IMR-90 (cell line): ENCODE results near the gene PCBD1. TPM values are rescaled to one million over a fixed set of nuclear protein-coding genes. Genes with fewer than 3 reads are reported as not detected.
A peak's percentile ranks its signal among the peaks of the same experiment; 100 is the strongest.

Experiments
- ATAC-seq: fragments of 200-7000 bp; cut with Tn5 transposase; 2 replicates; pipeline ENCODE4 v1.9.1; 2020; ENCODE audit warnings: low read depth, mild to moderate bottlenecking, moderate library complexity
- BruUV-seq: library from RNA; stranded (reverse); fragments of 400-500 nt; replicated peaks from 2 replicates; lab custom pipeline; 2021; lab: Mats Ljungman, UMichigan
- CTCF ChIA-PET: fragments of 300-600 bp; formaldehyde crosslinking; extraction: SDS; loops from one replicate; lab custom pipeline; 2021; ENCODE audit warnings: antibody characterized with exemption; lab: Yijun Ruan, JAX
- POLR2A ChIA-PET: fragments of 300-600 bp; sonication (Branson Sonifier 250); formaldehyde crosslinking; loops from one replicate; lab custom pipeline; 2022; ENCODE audit warnings: antibody characterized with exemption; ENCODE audit not compliant: unreplicated experiment; lab: Charles Lee
- DNase-seq: peaks from one replicate; pipeline ENCODE4 v3.0.0; 2013
- H2AFZ ChIP-seq: replicated peaks from 2 replicates; pipeline ENCODE3; 2013; ENCODE audit warnings: low read length, mild to moderate bottlenecking; ENCODE audit not compliant: poor library complexity
- H2AK5ac ChIP-seq: 2 replicates; pipeline ENCODE4 v1.6.1; 2013; ENCODE audit warnings: low read depth, low read length, inconsistent platforms
- H2AK9ac ChIP-seq: replicated peaks from 2 replicates; pipeline ENCODE3; 2013; ENCODE audit warnings: mild to moderate bottlenecking, low read depth, low read length, moderate library complexity; ENCODE audit not compliant: poor library complexity
- H2BK120ac ChIP-seq: 2 replicates; pipeline ENCODE4 v1.6.1; 2013; ENCODE audit warnings: low read depth, low read length, inconsistent platforms
- H2BK15ac ChIP-seq: 3 replicates; pipeline ENCODE4 v1.6.1; 2013; ENCODE audit warnings: low read depth, low read length, inconsistent platforms
- H2BK20ac ChIP-seq: 2 replicates; pipeline ENCODE4 v1.6.1; 2013; ENCODE audit warnings: low read depth, mild to moderate bottlenecking, inconsistent platforms, low read length, moderate library complexity
- H2BK5ac ChIP-seq: 2 replicates; pipeline ENCODE4 v1.6.1; 2013; ENCODE audit warnings: mild to moderate bottlenecking, low read depth, low read length, inconsistent platforms; ENCODE audit not compliant: poor library complexity, severe bottlenecking
- H3K14ac ChIP-seq: replicated peaks from 2 replicates; pipeline ENCODE4 v1.6.1; 2013; ENCODE audit warnings: low read depth, low read length, inconsistent platforms
- H3K18ac ChIP-seq: 2 replicates; pipeline ENCODE4 v1.6.1; 2013; ENCODE audit warnings: low read depth, low read length, control low read depth
- H3K23ac ChIP-seq: 2 replicates; pipeline ENCODE4 v1.6.1; 2013; ENCODE audit warnings: low read depth, low read length, inconsistent platforms
- H3K27ac ChIP-seq: 2 replicates; pipeline ENCODE4 v1.5.1; 2013; ENCODE audit warnings: mild to moderate bottlenecking, control low read depth, low read length; ENCODE audit not compliant: insufficient read depth
- H3K27me3 ChIP-seq: 2 replicates; pipeline ENCODE4 v1.6.1; 2013; ENCODE audit warnings: low read length; ENCODE audit not compliant: control insufficient read depth, insufficient read depth
- H3K36me3 ChIP-seq: 2 replicates; pipeline ENCODE4 v1.6.1; 2013; ENCODE audit warnings: low read length, mixed read lengths; ENCODE audit not compliant: control insufficient read depth, insufficient read depth
- H3K4ac ChIP-seq: 2 replicates; pipeline ENCODE4 v1.6.1; 2013; ENCODE audit warnings: low read depth, low read length, inconsistent platforms
- H3K4me1 ChIP-seq: 2 replicates; pipeline ENCODE4 v1.6.1; 2013; ENCODE audit warnings: low read length, mixed read lengths; ENCODE audit not compliant: control insufficient read depth, insufficient read depth
- H3K4me2 ChIP-seq: 2 replicates; pipeline ENCODE4 v1.6.1; 2013; ENCODE audit warnings: low read depth, mild to moderate bottlenecking, control low read depth, low read length, moderate library complexity
- H3K4me3 ChIP-seq: 2 replicates; pipeline ENCODE4 v1.5.1; 2013; ENCODE audit warnings: low read depth, mild to moderate bottlenecking, control low read depth, low read length, moderate library complexity; ENCODE audit not compliant: insufficient read depth
- H3K56ac ChIP-seq: 2 replicates; pipeline ENCODE4 v1.6.1; 2013; ENCODE audit warnings: low read length, inconsistent platforms; ENCODE audit not compliant: insufficient read depth; ENCODE audit errors: extremely low read depth
- H3K79me1 ChIP-seq, 2 experiments: 2 replicates each; pipeline ENCODE4 v1.6.1; 2013; ENCODE audit warnings: low read length in 2 of 2, inconsistent platforms in 1 of 2, low read depth in 1 of 2
- H3K9ac ChIP-seq: 2 replicates; pipeline ENCODE4 v1.6.1; 2013; ENCODE audit warnings: low read depth, low read length, control low read depth
- H3K9me1 ChIP-seq: 2 replicates; pipeline ENCODE4 v1.6.1; 2013; ENCODE audit warnings: low read length, inconsistent platforms; ENCODE audit not compliant: insufficient read depth
- H3K9me3 ChIP-seq: 2 replicates; pipeline ENCODE4 v1.6.1; 2013; ENCODE audit warnings: low read length; ENCODE audit not compliant: control insufficient read depth, insufficient read depth
- H4K20me1 ChIP-seq: 2 replicates; pipeline ENCODE4 v1.6.1; 2013; ENCODE audit warnings: low read length, inconsistent platforms; ENCODE audit not compliant: insufficient read depth
- H4K5ac ChIP-seq: 2 replicates; pipeline ENCODE4 v1.6.1; 2013; ENCODE audit warnings: mild to moderate bottlenecking, low read depth, low read length, control low read depth
- H4K8ac ChIP-seq, 2 experiments: 2 replicates each; pipeline ENCODE4 v1.6.1; 2013; ENCODE audit warnings: low read depth in 2 of 2, low read length in 2 of 2, control low read depth in 1 of 2, inconsistent platforms in 1 of 2
- H4K91ac ChIP-seq: 2 replicates; pipeline ENCODE4 v1.6.1; 2013; ENCODE audit warnings: low read depth, low read length, inconsistent platforms; ENCODE audit not compliant: insufficient read depth
- CEBPB ChIP-seq: IDR thresholded peaks from 2 replicates; pipeline ENCODE4 v1.6.1; 2012; ENCODE audit warnings: low read depth, low read length, improper control_type of control experiment
- MAFK ChIP-seq: IDR thresholded peaks from 2 replicates; pipeline ENCODE4 v1.6.1; 2012; ENCODE audit warnings: low read depth, low read length, improper control_type of control experiment
- MAZ ChIP-seq: IDR thresholded peaks from 2 replicates; pipeline ENCODE4 v1.6.1; 2012; ENCODE audit warnings: low read depth, mild to moderate bottlenecking, low read length, improper control_type of control experiment, moderate library complexity, borderline replicate concordance
- MXI1 ChIP-seq: IDR thresholded peaks from 2 replicates; pipeline ENCODE4 v1.6.1; 2012; ENCODE audit warnings: low read depth, mild to moderate bottlenecking, low read length, moderate library complexity, borderline replicate concordance
- RAD21 ChIP-seq: IDR thresholded peaks from 2 replicates; pipeline ENCODE4 v1.6.1; 2012; ENCODE audit warnings: low read length, improper control_type of control experiment
- WGBS, 2 experiments: methylation state at CpG; one replicate each; pipeline versions ENCODE4 v1.1.5 to v1.1.7; 2013; ENCODE audit warnings: missing lambda C conversion rate in 2 of 2; ENCODE audit not compliant: insufficient read length in 1 of 2; ENCODE audit errors: extremely low coverage in 2 of 2; 5-methylcytosine and 5-hydroxymethylcytosine counted together
- dilution Hi-C: fragments of 300-500 bp; cut with HindIII; formaldehyde crosslinking; loops from one replicate; pipeline ENCODE4 v1.14.3; 2018; ENCODE audit warnings: low sequenced_read_pairs; ENCODE audit not compliant: unreplicated experiment
- in situ Hi-C: fragments of 300-500 bp; cut with MboI; formaldehyde crosslinking; loops from 3 replicates; pipeline ENCODE4 v1.14.3; 2019; ENCODE audit warnings: low sequenced_read_pairs, inconsistent platforms, mixed read lengths
- intact Hi-C: fragments of 100-400 bp; cut with micrococcal nuclease; formaldehyde crosslinking; loops from 2 replicates; pipeline ENCODE4 v1.10.0; 2022
- polyA plus RNA-seq, 3 experiments: library from polyadenylated mRNA; depleted of rRNA; stranded (reverse); fragments of >200 nt; gene quantifications; 2 replicates each; pipeline ENCODE4 v1.2.3, GENCODE V29; 2012; ENCODE audit warnings: low replicate concordance in 1 of 3
- total RNA-seq: library from RNA; depleted of rRNA; stranded (reverse); fragments of >200 nt; gene quantifications from 2 replicates; pipeline ENCODE4 v1.2.3, GENCODE V29; 2012

The PCBD1 gene
- total and polyA plus RNA-seq, 2 of the 4 experiments (the other 2 are of a cell fraction), result 15.8 to 31.6 TPM

DNA sequence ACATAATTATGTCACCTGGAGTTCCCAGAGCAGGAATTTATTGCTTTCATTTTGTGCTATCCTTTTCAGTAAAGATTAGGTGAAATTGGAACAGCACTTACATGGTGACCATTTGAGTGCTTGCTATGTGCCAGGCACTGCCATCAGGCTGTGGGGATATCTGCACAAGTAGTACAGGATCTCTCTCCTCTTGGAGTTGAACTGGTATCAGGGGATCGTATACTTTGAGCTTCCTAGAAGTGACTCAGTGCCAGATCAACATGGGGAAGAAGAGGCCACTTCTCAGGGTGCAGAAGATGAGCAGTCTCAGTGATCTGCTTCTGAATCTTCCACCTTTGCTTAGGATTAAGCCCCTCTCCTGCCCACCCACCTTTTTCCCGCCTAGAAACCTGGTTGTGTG lies 43.1 kb downstream of the PCBD1 start:
- Histone ChIP-seq H3K4me1 (peaks cover 16% of the 10 kb centered on the region), H3K79me1 (peaks cover 27 to 52% of the 10 kb centered on the region in 2 experiments), H2BK120ac (no peak overlapping the region), H3K4ac (0 out of 2 replicates have a peak overlapping the region, but pooled peaks have one; percentile 15), H3K18ac (peak overlapping the region; percentile 76; the same call in 1 of the 2 replicates), H4K91ac (no peak overlapping the region), H2BK5ac (no peak overlapping the region), H3K27ac (no peak overlapping the region), H3K56ac (no peak overlapping the region), H2AFZ (no peak overlapping the region), H4K8ac (peak overlapping the region in 1 of 2 experiments; percentile 30; a peak in 1 of 4 replicates), H3K14ac (0 out of 2 replicates have a peak overlapping the region, but pooled peaks have one; percentile 14), H3K23ac (no peak overlapping the region), H3K9me3 (no peaks in the 10 kb centered on the region), H3K4me2 (peak overlapping the region; percentile 86; the same call in 1 of the 2 replicates), H3K36me3 (peaks cover 5% of the 10 kb centered on the region), H3K9me1 (peaks cover 1% of the 10 kb centered on the region; the same call in 1 of the 2 replicates), H3K27me3 (no peaks in the 10 kb centered on the region), H3K4me3 (no peak overlapping the region), H2BK15ac (no peak overlapping the region), H2AK9ac (no peak overlapping the region), H4K20me1 (no peaks in the 10 kb centered on the region; the same call in 1 of the 2 replicates), H2BK20ac (no peak overlapping the region), H4K5ac (peak overlapping the region; percentile 69; the same call in 1 of the 2 replicates), H2AK5ac (no peak overlapping the region), H3K9ac (no peak overlapping the region)
- ATAC-seq (no peak), DNase-seq (no peak)
- dilution Hi-C loops, result no loop called here
- no TSS peak for BruUV-seq
- intact Hi-C loops, result no loop called here
- TF ChIP-seq MAFK (no peak), MXI1 (no peak), CEBPB (no peak), MAZ (no peak), RAD21 (no peak)
- POLR2A ChIA-PET, result no interaction called here
- in situ Hi-C loops, result no loop called here
- CTCF ChIA-PET, result interaction anchor here (0.7 kb wide), 1 partner anchor 12 kb away, joined by 4 read pairs; no protein-coding TSS in a partner anchor
- no CpG with 5 or more reads among the region's 2 CpGs for WGBS, 2 experiments
